ENCODE measurements around the gene NAALADL2. TPM values are rescaled to one million over a fixed set of nuclear protein-coding genes. Genes with fewer than 3 reads are reported as not detected.

Gene NAALADL2
- 59.2 TPM for total RNA-seq

GRCh38 chr3:174859114-174859735 is at the start of gene NAALADL2:
TSS of gene NAALADL2 (plus strand) at chr3:174859334.
- no peak for DNase-seq (ENCODE audit: low spot score)

DNA sequence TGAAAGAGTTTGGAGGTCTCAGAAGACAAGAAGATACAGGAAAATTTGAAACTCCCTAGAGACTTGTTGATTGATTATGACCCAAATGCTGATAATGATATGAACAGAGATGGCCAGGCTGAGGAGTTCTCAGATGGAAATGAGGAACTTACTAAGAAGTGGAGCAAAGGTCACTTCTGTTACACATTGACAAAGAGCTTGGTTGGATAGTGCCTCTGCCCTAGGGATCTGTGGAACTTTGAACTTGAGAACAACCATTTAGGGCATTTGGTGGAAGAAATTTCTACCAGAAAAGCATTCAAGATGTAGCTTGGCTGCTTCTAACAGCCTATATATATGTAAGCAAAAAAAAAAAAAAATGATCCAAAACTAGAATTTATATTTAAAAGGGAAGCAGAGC is 48.9 kb upstream of the NAALADL2 start:
- DNase-seq (ENCODE audit: low spot score): no peak

DNA sequence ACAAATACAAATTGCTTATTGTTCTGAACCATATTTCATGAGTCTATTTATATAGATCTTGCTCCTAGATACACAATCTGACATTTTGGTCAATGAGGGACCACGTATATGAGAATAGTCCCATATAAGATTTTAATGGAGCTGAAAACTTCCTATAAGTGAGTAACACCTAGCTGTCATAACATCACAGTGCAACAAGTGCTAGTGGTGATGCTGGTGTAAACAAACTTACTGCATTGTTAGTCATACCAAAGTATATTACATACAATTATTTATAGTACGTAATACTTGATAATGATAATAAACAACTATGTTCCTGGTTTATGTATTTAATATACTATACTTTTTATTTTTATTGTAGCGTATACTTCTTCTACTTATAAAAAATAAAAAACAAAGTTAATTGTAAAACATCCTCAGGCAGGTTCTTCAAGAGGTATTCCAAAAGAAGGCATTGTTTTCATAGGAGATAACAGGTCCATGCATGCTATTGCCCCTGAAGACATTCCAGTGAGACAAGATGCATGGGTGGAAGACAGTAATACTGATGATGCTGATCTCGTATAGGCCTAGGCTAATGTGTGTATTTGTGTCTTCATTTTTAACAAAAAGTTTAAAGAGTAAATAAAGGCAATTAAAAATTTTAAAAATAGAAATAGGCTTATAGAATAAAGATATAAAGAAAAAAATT is 46.8 kb upstream of the NAALADL2 start:
- no peak for DNase-seq (ENCODE audit: low spot score)

DNA sequence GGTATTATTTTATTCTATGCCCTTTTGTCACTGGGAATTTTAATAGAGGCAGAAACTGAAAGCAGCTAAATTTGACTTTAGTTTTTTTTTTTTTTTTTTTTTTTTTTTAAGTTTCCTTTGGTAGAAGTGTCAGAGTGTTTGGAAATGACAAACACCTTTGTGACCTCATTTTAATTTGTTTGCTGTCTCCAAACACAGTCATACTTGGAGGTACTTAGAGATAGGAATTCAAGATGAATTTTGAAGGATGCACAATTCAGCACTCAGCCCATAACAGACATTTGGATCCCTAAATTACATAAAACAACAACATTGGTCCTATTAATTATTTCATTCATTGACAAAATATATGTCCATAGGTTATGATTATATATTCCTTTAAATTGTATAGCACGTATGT is 43.4 kb upstream of the NAALADL2 start:
- DNase-seq (ENCODE audit: low spot score): no peak

- no peak for DNase-seq (ENCODE audit: low spot score)
Observed at GRCh38 chr3:174820885-174821284, 38.2 kb upstream of the NAALADL2 start.

GRCh38 chr3:174821477-174821876 is 37.7 kb upstream of the NAALADL2 start:
- no peak for DNase-seq (ENCODE audit: low spot score)

DNA sequence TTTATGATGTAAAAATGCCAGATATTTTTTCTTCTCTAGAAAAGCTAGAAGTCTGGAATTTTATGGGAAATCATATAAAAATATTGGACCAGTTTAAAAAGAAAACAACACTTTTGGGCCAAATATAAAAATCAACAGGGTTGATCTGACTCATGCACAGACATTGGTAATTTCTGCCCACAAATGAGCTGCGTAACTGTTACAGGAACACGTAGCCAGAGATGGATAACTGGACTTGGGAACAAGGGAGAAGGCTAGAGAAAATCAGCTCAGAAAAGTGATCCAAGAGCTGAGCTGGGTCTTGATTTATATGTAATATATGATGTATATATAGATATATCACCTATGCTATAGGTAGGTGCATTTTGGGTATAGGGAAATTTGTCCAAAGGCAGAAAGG is 36.8 kb upstream of the NAALADL2 start:
- no peak for DNase-seq (ENCODE audit: low spot score)

DNA sequence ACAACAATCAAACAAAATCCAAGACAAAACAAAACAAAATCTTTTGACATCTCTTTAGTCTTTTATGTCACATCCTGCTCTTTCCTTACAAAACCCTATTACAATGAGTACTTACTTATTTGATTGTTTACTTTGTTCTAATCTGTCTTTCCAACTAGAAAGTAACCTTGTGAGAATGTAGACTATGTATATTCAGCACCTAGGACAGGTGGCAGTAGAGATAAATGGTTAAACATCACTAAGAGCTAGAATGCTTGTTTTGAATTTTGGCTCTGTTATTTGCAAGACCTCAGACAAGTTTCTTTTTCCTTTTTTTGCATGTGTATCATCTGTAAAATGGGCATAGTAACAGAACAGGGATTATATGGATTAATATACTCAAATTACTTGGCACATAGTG is 33.1 kb upstream of the NAALADL2 start:
- DNase-seq (ENCODE audit: low spot score): no peak

DNA sequence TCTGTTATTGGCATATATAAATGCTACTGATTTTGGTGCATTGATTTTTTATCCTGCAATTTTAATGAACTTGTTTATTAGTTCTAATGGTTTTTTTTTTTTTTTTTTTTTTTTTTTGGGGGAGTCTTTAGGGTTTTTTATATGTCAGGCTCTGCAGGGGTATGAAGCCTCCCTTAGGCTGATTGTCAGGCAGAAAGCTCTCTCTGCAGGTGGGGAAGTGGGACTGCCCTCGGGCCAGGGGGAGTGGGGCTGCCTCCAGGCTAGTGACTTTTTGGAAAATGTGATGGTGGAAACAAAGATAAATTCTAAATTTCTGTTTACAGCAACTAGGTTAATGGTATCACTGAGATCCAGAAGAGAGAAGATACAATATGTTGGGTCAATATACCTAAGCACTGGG is 14.4 kb upstream of the NAALADL2 start:
- DNase-seq (ENCODE audit: low spot score): no peak

DNA sequence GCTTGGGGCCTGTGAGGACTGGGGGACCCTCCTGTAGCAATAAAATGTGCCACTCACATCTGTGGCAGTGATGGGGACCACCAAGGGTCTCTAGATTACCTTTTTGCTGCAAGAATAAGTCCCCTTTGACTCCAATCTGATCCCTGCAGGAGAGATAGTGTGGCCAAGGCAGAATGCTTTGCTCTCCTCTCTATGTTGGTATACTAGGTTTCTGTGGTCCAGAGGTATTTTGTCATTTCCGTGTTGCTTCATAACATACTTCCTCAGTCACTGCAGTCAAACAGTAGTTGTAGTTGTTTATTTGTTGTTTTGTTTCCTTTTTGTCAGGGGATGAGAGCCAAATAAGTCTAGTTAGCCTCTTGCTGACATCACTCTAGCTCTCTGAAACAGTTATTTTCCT is 13.1 kb upstream of the NAALADL2 start:
- no peak for DNase-seq (ENCODE audit: low spot score)

DNA sequence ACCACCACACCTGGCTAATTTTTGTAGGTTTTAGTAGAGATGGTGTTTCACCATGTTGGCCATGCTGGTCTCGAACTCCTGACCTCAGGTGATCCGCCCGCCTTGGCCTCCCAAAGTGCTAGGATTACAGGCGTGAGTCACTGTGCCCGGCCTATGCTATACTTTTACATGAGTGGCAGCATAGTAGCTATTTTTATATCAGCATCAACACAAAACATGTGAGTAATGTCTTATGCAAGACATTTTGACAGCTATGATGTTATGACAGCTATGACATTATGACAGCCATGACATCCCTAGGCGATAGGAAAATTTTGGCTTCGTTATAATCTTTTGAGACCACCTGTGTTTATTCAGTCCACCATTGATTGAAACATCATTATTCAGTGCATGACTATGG is 4.1 kb upstream of the NAALADL2 start:
- DNase-seq (ENCODE audit: low spot score): no peak

DNA sequence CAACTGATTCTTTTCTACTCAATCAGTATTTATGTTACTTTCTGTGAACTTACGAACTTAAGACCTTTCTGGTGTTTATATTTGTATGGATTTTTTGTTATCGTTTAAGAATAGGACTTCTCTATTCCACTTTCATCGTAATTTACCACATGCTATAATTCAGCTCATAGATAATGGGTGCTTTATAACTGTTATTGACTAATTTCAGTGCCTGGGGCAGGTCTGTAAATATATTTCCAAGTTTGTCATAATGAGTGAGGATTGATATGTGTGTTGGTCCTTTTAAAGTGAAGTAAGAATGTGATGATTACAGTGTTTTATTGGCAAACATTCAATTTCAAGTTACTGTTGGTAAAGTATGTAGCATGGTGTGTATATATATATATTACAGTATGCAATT is 1.8 kb upstream of the NAALADL2 start:
- DNase-seq (ENCODE audit: low spot score): no peak

DNA sequence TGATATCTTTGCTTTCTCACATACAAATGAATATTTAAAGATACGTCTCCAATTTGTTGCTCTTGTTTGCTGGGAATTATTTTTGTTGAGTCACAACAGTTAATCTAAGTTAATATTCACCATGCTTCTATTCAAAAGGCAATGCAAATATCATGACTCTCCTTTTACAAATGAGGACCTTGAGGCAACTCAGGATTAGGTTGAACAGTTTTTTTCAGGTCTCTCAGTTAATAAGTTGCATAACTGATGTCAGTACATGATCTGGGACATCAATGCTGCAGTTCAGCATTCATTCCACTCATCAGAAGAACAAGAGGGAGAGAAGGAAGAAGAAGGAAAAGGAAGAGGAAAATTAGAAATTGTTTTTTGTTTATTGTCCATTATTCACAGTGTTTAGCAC is 781 bp upstream of the NAALADL2 start:
- no peak for DNase-seq (ENCODE audit: low spot score)

DNA sequence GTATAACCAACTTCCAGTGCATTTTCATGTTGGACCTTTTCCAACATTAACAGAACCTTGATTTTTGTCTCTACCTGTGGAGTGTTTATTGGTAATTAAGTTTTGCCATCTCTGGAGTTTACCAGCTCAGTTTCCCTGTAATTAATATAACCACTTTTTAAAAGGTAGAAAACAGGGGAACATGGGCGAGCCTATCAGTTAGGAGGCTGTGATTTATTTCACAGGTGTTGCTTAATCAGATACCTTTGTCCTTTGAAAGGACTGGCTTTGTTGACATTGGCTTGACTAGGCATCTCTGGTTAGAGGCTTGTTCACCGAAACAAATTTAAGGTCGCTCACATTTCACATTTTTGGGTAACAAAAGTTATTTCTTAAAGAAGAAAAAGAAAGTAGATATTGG is 622 bp downstream of the NAALADL2 start:
- no peak for DNase-seq (ENCODE audit: low spot score)

DNA sequence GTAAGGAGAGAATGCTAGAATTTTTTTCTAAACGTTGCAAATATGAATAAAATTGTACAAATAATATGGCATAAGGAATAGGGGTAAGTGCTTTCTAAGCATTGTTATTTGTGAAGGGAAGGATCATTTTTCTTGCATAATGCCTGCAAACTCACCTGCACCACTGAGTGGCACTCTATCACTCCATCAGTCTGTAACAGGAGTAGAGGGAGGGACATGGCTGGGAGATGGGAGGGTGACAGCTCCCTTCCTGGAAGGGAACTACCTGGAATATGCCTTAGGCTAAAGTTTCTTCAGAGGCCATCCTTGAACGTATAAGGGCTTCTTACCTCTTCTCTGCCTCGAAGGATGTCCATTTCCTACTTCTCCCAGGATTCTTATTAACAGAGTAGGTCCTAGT is 3.0 kb downstream of the NAALADL2 start:
- no peak for DNase-seq (ENCODE audit: low spot score)

DNA sequence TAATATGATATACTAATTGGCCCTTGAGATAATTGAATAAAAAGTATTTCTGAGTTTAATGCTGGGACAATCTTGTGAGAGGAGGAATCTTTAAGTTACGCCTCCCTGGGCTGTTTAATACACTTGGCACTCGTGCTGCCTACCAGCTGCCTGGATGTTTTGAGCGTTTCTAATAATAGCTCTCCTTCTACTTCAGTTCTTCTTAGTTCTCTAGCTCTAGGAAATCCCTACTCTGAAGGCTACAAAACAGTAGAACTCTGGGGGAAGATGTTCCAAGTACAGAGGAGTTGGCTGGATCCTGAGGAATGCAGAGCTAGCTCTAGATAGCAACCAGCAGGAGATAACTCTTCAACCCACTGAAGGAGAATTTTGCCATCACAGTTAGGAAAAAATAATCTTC is 3.5 kb downstream of the NAALADL2 start:
- DNase-seq (ENCODE audit: low spot score): no peak

DNA sequence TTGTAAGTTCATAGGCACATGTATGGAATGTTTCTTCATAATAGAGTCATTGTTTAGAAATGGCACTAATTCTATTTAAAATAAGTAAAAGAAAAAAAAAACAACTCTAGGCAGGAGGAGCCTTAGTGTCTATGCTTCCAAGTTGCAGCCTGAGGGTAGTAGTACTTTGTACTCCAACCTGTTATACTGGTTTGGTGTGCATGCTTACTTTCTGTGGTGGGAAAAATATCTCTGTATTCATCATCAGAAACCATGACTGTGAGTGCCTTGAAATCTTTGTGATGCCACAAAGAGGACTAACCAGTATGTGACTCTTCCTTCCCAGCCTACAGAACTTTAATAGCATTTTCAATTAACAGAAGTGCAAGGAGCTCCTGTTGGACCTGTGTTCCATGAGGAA is 4.4 kb downstream of the NAALADL2 start:
- DNase-seq (ENCODE audit: low spot score): no peak

- no peak for DNase-seq (ENCODE audit: low spot score)
Observed at GRCh38 chr3:174869448-174869847, 10.3 kb downstream of the NAALADL2 start.

DNA sequence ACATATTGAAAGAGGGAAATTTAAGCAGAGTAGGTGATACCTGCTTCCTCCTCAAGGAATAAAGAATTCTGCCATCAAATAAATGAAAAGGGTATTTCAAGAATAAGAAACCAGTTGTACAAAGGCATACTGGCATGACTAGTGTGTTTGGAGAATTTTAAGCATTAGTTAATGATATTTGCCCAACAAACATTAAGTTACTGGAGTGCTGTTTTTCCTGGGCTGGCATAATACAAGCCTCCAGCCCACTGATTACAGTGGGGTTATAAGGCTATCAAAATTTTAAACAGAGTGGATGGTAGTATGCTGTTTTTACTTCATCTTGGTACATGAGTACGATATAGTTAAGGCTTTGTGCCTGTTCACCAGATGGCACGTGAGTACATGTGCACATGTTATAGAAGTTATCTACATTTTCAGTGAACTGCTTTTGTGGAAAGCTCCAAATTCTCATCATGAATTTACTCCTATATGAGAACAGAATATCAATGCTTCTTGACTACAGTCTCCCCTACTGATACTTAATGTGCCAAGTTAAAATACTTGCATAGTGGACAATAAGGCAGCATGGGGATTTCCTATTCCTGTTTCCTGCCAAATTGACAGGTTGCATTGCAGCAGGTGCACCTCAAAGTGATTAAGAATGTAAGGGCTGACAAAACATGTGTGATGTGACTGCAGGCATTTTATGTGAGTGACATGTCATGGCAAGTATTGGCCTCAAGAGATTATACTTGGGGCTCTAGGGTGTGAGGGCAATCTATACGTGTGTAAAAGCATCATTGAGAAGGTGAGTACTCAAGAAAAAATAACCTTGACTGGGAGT is 14.9 kb downstream of the NAALADL2 start:
- no peak for DNase-seq (ENCODE audit: low spot score)

- DNase-seq (ENCODE audit: low spot score): no peak
Observed at GRCh38 chr3:174882789-174883188, 23.7 kb downstream of the NAALADL2 start.

DNA sequence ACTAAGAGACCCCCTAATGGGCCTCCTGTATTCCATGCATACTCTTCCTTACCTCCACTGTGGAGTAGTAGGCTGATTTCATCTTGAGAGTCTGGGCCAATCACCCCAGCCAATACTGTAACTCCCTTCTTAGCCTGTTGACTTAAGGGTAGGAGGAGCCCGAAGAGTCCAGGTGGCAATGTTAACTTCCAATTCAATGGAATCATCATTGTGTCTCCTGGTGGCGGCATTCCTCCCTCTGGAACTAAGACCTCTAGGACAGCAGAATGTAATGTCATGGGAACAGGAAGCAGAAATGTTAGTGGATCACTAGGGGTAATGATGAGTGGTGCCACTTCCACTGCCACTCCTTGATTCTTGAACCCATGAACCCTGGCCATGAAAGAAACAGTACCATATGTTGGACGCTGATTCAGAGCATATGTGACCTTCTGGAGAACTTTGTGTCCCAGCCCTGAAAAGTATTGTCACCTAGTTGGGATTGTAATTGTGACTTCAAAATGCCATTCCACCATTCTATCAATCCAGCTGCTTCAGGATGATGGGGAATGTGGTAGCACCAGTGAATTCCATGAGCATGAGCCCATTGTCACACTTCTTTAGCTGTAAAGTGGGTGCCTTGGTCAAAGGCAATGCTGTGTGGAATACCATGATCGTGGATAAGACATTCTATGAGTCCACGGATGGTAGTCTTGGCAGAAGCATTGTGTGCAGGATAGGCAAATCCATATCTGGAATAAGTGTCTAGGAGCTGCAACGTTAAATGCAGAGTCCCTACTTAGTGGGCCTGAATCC is 24.9 kb downstream of the NAALADL2 start:
- DNase-seq (ENCODE audit: low spot score): no peak
